ENCODE data around the gene CAD.

CAD gene

GRCh38 chr2:27281855-27282559 is 64.8 kb downstream of the CAD start, which contains the start of gene TRIM54:
Gene TRIM54, plus strand, starts transcription at chr2:27282429. Its CDS starts 303 bp downstream, at chr2:27282732.
- DNase-seq (ENCODE audit: low spot score) = no peak

- no peak for DNase-seq (ENCODE audit: low spot score)
Observed at GRCh38 chr2:27282892-27283291, 65.7 kb downstream of the CAD start.

GRCh38 chr2:27284996-27285395 is 67.8 kb downstream of the CAD start:
- DNase-seq (ENCODE audit: low spot score) = no peak

- DNase-seq (ENCODE audit: low spot score) = no peak
Observed at GRCh38 chr2:27285481-27285880, 68.3 kb downstream of the CAD start.

GRCh38 chr2:27288610-27289009 is 71.4 kb downstream of the CAD start:
- no peak for DNase-seq (ENCODE audit: low spot score)

GRCh38 chr2:27290549-27290948 is 73.4 kb downstream of the CAD start:
- DNase-seq (ENCODE audit: low spot score) = no peak

GRCh38 chr2:27291865-27292264 is 74.7 kb downstream of the CAD start:
- DNase-seq (ENCODE audit: low spot score) = no peak
